ENCODE results near the gene EED.
A peak's percentile ranks its signal among the peaks of the same experiment; 100 is the strongest.

The EED gene
- 78.6 reads per million, percentile 78 among the genes with 10 or more reads in this experiment for total RNA-seq

- peak; percentile 93 for DNase-seq
Measured at GRCh38 chr11:86244522-86245368, at the start of gene EED. Gene EED, plus strand, starts transcription at chr11:86244753. Its CDS starts 477 bp downstream, at chr11:86245230.

GRCh38 chr11:86194998-86195397, 49.6 kb upstream of the EED start:
- no peak for DNase-seq

- DNase-seq = no peak
Measured at GRCh38 chr11:86196085-86196696, 48.4 kb upstream of the EED start.

GRCh38 chr11:86196913-86197312, 47.6 kb upstream of the EED start:
- DNase-seq = no peak

GRCh38 chr11:86197448-86197847, 47.1 kb upstream of the EED start:
- no peak for DNase-seq

GRCh38 chr11:86198139-86198538, 46.4 kb upstream of the EED start:
- no peak for DNase-seq

- no peak for DNase-seq
Measured at GRCh38 chr11:86199354-86199753, 45.2 kb upstream of the EED start.

- DNase-seq = no peak
Measured at GRCh38 chr11:86201371-86201884, 43.1 kb upstream of the EED start.

- DNase-seq = no peak
Measured at GRCh38 chr11:86202013-86202336, 42.6 kb upstream of the EED start.

GRCh38 chr11:86204356-86204755, 40.2 kb upstream of the EED start:
- no peak for DNase-seq

GRCh38 chr11:86205421-86206336, 38.9 kb upstream of the EED start:
- no peak for DNase-seq

- DNase-seq = no peak
Measured at GRCh38 chr11:86206337-86206695, 38.2 kb upstream of the EED start.

- no peak for DNase-seq
Measured at GRCh38 chr11:86207413-86207812, 37.1 kb upstream of the EED start.

GRCh38 chr11:86208572-86208971, 36.0 kb upstream of the EED start:
- DNase-seq = no peak

GRCh38 chr11:86209806-86210657, 34.5 kb upstream of the EED start:
- DNase-seq = no peak

- DNase-seq = no peak
Measured at GRCh38 chr11:86210898-86211297, 33.7 kb upstream of the EED start.

- no peak for DNase-seq
Measured at GRCh38 chr11:86211619-86212018, 32.9 kb upstream of the EED start.

- no peak for DNase-seq
Measured at GRCh38 chr11:86212019-86212611, 32.4 kb upstream of the EED start.

- no peak for DNase-seq
Measured at GRCh38 chr11:86214710-86215109, 29.8 kb upstream of the EED start.

GRCh38 chr11:86218125-86219084, 26.1 kb upstream of the EED start:
- DNase-seq = peak; percentile 30
